Naive B cell (primary cell): Measurements from ENCODE around the gene OBP2B. TPM values are rescaled to one million over a fixed set of nuclear protein-coding genes. Genes with fewer than 3 reads are reported as not detected.
"Not testable (repeated sequence)": the region's sequence is repeated elsewhere in the genome, so short reads cannot be mapped to it uniquely, and the experiment has no call there.

Source experiments
- ATAC-seq, 2 donors: fragments of 150-1000 bp; cut with Tn5 transposase; 2 replicates each; pipeline ENCODE4 v1.10.0; 2021; ENCODE audit warnings: low read depth in 2 of 2, mild to moderate bottlenecking in 2 of 2, moderate library complexity in 2 of 2
- DNase-seq: peaks from one replicate; pipeline ENCODE4 v3.0.0; 2022
- H3K27ac Mint-ChIP-seq, 6 donors: one replicate each; pipeline ENCODE4 v1.8.0; 2020 to 2022; ENCODE audit warnings: mild to moderate bottlenecking in 6 of 6, mixed read lengths in 6 of 6, moderate library complexity in 5 of 6, inconsistent platforms in 2 of 6
- H3K27me3 Mint-ChIP-seq, 3 donors: one replicate each; pipeline ENCODE4 v1.8.0; 2021 to 2022; ENCODE audit warnings: mixed read lengths in 3 of 3, mild to moderate bottlenecking in 1 of 3
- H3K36me3 Mint-ChIP-seq, 2 donors: one replicate each; pipeline ENCODE4 v1.8.0; 2020 to 2022; ENCODE audit warnings: mixed read lengths in 2 of 2, inconsistent platforms in 1 of 2, mild to moderate bottlenecking in 1 of 2
- H3K4me1 Mint-ChIP-seq, 3 donors: one replicate each; pipeline ENCODE4 v1.8.0; 2020 to 2022; ENCODE audit warnings: mixed read lengths in 3 of 3, inconsistent platforms in 1 of 3, mild to moderate bottlenecking in 1 of 3, moderate library complexity in 1 of 3
- H3K4me3 Mint-ChIP-seq, 8 donors: one replicate each; pipeline ENCODE4 v1.8.0; 2020 to 2022; ENCODE audit warnings: mild to moderate bottlenecking in 8 of 8, mixed read lengths in 8 of 8, moderate library complexity in 8 of 8, inconsistent platforms in 2 of 8
- H3K9me3 Mint-ChIP-seq, 7 donors: one replicate each; pipeline ENCODE4 v1.8.0; 2020 to 2022; ENCODE audit warnings: mixed read lengths in 7 of 7, mild to moderate bottlenecking in 5 of 7, inconsistent platforms in 2 of 7, moderate library complexity in 1 of 7
- polyA plus RNA-seq, 6 donors: library from polyadenylated mRNA; unstranded; fragments of 300-500 nt; fragmentation: Illumina TruSeq; gene quantifications; one replicate each; pipeline ENCODE4 v1.2.3, GENCODE V29; 2021; ENCODE audit warnings: low read depth in 6 of 6

Gene OBP2B
- polyA plus RNA-seq, 6 donors from 2014 or later, result not detected

DNA sequence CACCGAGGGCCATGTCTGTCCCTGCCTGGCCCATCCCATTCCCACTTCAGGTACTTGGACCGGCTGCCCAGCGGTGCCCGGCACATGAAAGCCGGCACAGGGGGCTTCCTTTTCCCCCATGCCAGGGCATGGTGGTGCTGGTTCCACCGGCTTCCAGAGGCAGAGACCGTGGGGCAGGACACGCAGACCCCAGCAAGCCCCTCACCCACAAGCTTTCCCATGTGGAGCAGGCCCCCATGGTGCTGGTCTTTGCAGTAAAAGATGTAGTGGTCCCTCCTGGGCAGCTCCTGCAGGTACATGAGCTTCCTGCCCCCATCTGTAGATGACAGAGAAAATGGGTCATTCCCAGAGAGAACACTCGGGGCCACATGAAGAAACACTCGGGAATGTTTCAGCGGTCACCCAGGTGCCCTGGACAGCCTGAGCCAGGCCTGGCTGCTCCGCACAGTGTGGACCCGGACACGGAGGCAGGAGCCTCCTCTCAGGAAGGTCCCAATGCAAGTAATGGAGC, 2.0 kb downstream of the OBP2B start:
- ATAC-seq, result no peak
- no peaks in the 10 kb centered on the region for H3K4me1 Mint-ChIP-seq

DNA sequence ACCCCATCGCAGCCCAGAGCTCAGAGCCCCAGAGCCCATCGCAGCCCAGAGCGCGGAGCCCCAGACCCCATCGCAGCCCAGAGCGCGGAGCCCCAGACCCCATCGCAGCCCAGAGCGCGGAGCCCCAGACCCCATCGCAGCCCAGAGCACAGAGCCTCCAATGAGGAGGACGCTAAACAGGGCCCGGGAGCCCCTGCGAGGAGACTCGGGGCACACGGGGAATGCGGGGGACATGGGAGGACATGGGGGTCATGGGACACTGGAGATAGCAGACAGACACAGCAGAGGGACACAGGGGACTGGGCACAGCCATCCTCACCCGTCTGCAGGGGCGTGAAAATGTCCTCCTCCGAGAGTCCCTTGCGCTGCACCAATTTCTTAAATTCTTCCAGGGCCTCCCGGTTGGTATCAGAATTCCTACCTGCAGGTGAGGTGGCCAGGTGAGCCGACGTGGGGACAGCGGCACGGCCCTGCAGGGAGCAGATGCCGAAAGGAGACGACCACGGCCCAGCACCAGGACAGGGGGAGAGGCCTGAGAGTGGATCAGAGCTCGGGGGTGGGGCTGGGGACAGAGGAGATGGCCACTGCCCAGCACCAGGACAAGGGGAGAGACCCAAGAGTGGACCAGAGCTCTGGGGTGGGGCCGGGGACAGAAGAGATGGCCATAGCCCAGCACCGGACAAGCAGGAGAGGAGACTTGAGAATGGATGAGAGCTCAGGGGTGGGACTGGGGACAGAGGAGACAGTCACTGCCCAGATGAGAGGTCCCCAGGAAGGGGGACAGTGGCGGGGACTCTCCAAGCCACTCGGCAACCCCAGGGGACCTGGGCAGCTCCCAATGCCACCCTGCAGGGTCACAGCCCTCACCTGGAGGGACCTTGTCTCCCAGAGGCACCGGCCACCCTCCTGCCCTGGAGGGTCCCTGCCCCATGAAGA, 2.8 kb downstream of the OBP2B start:
- H3K27me3 Mint-ChIP-seq, result peaks cover 5 to 53% (median 42%) of the 10 kb centered on the region in 3 donors
- ATAC-seq (no peak), DNase-seq (no peak)
- H3K9me3 Mint-ChIP-seq, result peaks cover 0 to 5% (median 0%) of the 10 kb centered on the region in 7 donors
- H3K4me1 Mint-ChIP-seq, result no peaks in the 10 kb centered on the region
- H3K36me3 Mint-ChIP-seq, result no peaks in the 10 kb centered on the region
- no peak overlapping the region for H3K4me3 Mint-ChIP-seq
- no peak overlapping the region for H3K27ac Mint-ChIP-seq

More for the DNA sequence above, 2.0 kb downstream of the OBP2B start:
- no peak overlapping the region for H3K27ac Mint-ChIP-seq
- no peak for DNase-seq
- H3K36me3 Mint-ChIP-seq, result no peaks in the 10 kb centered on the region
- H3K27me3 Mint-ChIP-seq, result peaks cover 5 to 54% (median 50%) of the 10 kb centered on the region in 3 donors
- peaks cover 0 to 6% (median 2%) of the 10 kb centered on the region in 7 donors for H3K9me3 Mint-ChIP-seq
- H3K4me3 Mint-ChIP-seq, result no peak overlapping the region

DNA sequence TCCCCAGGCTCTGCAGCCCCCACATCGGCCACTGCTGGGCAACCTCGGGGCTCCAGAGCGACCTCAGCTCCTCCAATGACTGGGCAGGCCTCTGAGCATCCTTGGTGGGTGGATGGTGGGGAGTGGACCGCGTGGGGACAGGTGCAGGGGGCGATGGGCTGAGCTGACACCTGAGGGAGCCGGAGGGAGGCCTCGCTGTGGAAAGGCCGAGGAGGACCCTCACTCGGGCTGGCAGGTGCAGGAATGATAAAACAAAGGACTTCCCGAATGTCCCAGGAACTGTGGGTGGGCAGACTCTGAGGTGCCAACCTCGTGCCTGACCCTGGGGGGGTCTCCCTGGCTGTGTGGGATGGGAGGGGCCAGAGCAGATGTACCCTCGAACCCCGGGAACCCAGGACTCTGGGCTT, 3.6 kb downstream of the OBP2B start:
- H3K27ac Mint-ChIP-seq, H3K9me3 Mint-ChIP-seq, DNase-seq, H3K4me1 Mint-ChIP-seq, H3K36me3 Mint-ChIP-seq, H3K4me3 Mint-ChIP-seq, ATAC-seq: not testable (repeated sequence)
- H3K27me3 Mint-ChIP-seq, result peaks cover 11 to 52% (median 39%) of the 10 kb centered on the region in 3 donors

DNA sequence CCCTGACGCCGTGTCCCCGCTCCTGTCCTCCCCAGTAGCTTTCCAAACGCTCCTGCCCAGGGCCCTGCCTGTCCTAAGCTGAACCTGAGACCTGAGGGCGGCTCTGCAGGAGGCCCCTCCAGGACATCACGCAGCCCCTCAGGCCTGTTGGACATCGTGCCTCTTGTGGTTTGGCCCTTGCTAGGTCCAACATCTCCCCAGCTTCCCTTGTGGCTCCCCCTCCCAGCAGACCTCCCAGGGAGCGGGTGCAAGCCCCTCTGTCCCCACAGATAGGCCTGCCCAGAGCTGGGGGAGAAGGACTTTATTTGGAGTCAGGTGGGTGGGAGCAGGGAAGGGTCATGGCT, 4.1 kb downstream of the OBP2B start:
- H3K27ac Mint-ChIP-seq, result no peak overlapping the region
- peaks cover 0 to 3% (median 0%) of the 10 kb centered on the region in 7 donors for H3K9me3 Mint-ChIP-seq
- peaks cover 0 to 11% (median 5%) of the 10 kb centered on the region in 3 donors for H3K4me1 Mint-ChIP-seq
- peaks cover 0 to 6% of the 10 kb centered on the region in 2 donors for H3K36me3 Mint-ChIP-seq
- DNase-seq, result no peak
- peaks cover 13 to 52% (median 39%) of the 10 kb centered on the region in 3 donors for H3K27me3 Mint-ChIP-seq
- H3K4me3 Mint-ChIP-seq, result no peak overlapping the region
- ATAC-seq, result no peak

DNA sequence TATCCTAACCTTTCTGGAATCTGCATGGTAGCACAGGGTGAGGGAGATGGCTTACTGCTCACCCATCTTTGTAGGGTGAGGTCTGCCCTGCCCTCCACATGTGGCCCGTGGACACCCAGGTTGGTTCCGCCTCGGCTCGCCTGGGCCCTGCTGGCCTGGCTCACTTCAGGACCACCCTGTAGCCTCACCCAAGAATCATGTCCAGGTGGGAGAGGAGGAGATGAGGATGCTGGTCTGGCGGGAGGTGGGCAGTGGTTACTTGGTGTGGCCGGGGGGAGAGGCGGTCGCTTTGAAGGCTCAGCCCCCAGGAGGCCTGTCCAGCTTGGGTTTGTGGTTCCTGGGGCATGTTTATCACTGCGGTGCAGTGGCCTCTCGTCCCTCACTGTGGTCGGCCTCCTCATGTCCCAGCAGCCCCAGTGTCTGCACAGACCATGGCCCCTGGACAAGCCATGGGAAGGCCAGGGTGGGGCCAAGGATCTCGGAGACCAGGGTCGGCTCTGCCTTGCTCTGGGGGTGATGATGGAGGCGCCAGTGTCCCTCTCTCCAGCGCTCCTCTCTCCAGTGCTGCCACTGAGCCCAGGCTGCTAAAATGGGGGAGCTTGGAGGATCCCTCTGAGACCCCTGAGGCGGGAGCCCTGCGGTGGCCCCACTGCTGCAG, 4.6 kb downstream of the OBP2B start:
- ATAC-seq, result no peak
- Mint-ChIP-seq H3K4me1 (peaks cover under 1 to 12% (median 6%) of the 10 kb centered on the region in 3 donors), H3K4me3 (no peak overlapping the region), H3K27ac (no peak overlapping the region), H3K9me3 (peaks cover 0 to 5% (median 0%) of the 10 kb centered on the region in 7 donors), H3K27me3 (peaks cover 12 to 53% (median 39%) of the 10 kb centered on the region in 3 donors), H3K36me3 (peaks cover 0 to 6% of the 10 kb centered on the region in 2 donors)
- no peak for DNase-seq

DNA sequence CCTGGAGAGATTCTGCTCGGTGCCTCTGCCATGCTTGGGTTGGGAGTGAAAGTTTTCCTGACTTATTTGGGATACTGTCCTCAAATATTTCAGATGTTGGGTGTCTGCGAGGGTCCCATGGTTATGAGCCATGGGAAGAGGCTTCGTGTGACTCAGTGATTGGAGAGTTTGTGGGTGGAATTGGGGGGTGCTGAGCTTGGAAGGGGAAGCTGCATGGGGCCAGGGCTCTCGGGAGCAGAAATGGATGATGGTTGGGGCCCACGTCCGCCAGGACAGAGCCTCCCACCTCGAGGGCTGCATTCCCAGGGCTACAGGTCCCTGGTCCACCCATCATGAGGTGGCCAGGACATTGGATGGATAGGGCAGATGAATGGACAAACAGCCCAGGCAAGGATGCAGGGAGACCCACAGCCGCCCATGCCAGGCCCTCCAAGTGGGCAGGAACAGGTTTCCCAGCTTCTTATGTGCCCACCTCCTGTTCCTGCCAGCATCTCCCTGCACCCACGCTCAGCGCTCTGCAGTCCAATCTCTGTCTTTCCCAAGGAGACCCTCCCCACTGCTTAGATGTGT, 5.5 kb downstream of the OBP2B start:
- DNase-seq (no peak), ATAC-seq (no peak)
- peaks cover 16 to 59% (median 45%) of the 10 kb centered on the region in 3 donors for H3K27me3 Mint-ChIP-seq
- no peak overlapping the region for H3K27ac Mint-ChIP-seq
- H3K4me1 Mint-ChIP-seq, result peaks cover 5 to 12% (median 10%) of the 10 kb centered on the region in 3 donors
- no peak overlapping the region for H3K4me3 Mint-ChIP-seq
- H3K36me3 Mint-ChIP-seq, result peaks cover 0 to 6% of the 10 kb centered on the region in 2 donors
- peaks cover 0 to 5% (median 2%) of the 10 kb centered on the region in 7 donors for H3K9me3 Mint-ChIP-seq

DNA sequence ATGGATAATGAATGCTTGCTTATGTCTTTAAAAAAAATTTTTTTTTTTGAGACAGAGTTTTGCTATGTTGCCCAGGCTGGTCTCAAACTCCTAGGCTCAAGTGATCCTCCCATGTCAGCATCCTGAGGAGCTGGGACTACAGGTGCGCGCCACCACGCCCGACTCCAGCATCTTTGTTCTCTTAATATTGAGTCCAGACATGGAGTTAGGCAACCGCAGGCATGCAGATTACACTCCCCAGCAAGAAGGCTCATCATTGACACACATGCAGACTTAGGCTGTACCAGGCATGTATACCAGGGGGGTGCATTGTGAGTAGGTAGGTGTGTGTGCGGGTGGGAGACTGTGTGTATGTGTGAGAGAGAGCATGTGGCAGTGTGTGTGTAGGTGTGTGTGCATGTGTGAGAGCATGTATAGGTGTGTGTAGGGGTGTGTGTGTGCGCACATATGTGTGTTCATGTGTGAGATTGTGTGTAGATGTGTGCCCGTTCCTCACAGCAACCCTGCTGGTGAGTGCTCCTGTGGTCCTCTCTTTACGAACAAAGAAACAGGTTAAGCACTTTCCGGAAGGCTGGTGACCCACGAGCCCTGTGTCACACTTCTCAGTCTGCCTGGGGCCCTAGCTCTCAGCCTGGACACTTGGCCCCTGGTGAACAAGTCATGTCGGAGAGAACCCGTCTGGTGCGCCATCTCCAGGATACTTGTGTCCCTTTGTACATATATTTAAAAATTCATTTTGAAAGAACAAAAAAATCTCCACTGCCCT, 6.2 kb downstream of the OBP2B start:
- Mint-ChIP-seq H3K27ac (no peak overlapping the region), H3K9me3 (peaks cover 0 to 5% (median 2%) of the 10 kb centered on the region in 7 donors), H3K4me3 (peak overlapping the region in 1 of 8 donors; percentile 31), H3K4me1 (peaks cover 5 to 12% (median 10%) of the 10 kb centered on the region in 3 donors), H3K36me3 (peaks cover 0 to 6% of the 10 kb centered on the region in 2 donors), H3K27me3 (peaks cover 20 to 59% (median 43%) of the 10 kb centered on the region in 3 donors)
- DNase-seq (no peak), ATAC-seq (no peak)

DNA sequence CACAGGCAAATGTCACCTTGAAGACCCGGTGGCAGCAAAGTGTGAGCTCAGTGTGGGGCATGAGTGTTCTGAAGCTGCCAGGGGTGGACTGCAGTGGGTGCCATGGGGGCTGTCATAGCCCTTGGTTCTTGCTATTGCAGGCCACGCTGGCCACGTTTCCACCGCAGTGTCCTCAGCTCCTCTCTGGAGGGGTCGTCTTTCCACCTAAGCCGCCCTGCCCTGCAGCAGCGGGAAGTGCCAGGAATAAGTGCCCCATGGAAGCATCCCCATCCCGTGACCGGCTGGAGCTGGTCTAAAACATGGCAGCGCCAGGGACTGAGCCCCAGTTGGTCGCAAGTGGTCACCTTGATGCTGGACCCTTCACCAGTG, 6.9 kb downstream of the OBP2B start:
- Mint-ChIP-seq H3K27ac (no peak overlapping the region), H3K4me1 (peaks cover 5 to 12% (median 10%) of the 10 kb centered on the region in 3 donors), H3K27me3 (peaks cover 20 to 55% (median 37%) of the 10 kb centered on the region in 3 donors), H3K36me3 (peaks cover 0 to 6% of the 10 kb centered on the region in 2 donors), H3K4me3 (no peak overlapping the region), H3K9me3 (peaks cover 0 to 5% (median 2%) of the 10 kb centered on the region in 7 donors)
- no peak for DNase-seq
- ATAC-seq, result no peak

DNA sequence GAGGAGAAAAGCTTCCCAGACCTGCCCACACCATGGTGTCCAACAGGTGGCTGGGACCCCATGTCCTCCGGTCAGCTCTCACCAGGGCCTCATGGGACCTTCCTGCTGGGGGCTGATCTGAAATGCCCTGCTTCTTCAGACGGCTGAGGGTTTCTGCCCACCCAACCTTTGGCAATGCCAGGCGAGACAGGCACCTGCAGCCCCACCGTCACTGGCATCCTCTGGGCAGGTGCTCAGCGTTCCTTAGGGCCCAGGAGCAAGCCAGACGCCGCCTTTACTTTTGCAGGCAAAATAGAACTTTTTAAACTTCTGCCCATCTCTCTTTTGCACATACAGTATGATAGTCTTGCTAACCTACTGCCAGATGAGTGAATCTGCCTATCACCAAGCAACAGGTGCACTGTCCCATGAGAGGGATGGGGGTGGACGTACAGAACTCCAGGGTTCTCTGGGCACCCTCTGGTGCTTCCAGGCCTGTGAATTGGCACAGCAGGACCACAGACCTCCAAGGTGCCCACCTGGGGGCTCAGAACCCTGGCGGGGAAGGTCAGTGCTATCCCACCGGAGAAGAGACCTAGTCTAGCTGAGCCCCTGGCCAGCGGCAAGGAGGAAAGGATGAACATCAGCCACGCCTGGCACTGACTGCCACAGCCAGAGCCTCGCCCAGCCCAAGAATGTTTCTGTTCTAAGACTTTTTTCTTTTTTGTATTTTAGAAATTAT, 7.5 kb downstream of the OBP2B start:
- no peak for ATAC-seq
- peaks cover 0 to 6% of the 10 kb centered on the region in 2 donors for H3K36me3 Mint-ChIP-seq
- peaks cover 5 to 12% (median 10%) of the 10 kb centered on the region in 3 donors for H3K4me1 Mint-ChIP-seq
- H3K27ac Mint-ChIP-seq, result no peak overlapping the region
- peaks cover 0 to 5% (median 2%) of the 10 kb centered on the region in 7 donors for H3K9me3 Mint-ChIP-seq
- H3K4me3 Mint-ChIP-seq, result peak overlapping the region in 1 of 8 donors; percentile 51
- peaks cover 20 to 61% (median 36%) of the 10 kb centered on the region in 3 donors for H3K27me3 Mint-ChIP-seq
- DNase-seq, result no peak

DNA sequence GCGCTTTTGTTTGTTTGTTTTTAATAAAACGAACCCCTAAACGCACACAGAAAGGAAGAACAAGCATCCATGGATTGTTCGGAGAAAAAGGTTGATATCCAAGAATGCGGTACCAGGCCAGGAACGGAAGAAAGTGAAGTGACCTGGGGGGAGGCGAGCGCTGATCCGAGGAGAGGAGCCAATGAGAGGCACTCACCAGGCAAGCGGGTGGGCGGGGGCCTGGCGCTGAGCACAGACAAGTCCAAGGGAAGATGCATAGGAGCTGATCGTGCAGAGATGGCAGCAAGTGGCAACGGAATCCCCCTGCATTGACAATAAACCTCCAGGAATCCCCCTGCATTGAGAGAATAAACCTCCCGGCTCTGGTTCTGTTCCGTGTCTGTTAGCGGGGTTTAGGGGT, 8.4 kb downstream of the OBP2B start:
- H3K4me3 Mint-ChIP-seq, result peak overlapping the region in 2 of 8 donors; percentile 53 to 82

DNA sequence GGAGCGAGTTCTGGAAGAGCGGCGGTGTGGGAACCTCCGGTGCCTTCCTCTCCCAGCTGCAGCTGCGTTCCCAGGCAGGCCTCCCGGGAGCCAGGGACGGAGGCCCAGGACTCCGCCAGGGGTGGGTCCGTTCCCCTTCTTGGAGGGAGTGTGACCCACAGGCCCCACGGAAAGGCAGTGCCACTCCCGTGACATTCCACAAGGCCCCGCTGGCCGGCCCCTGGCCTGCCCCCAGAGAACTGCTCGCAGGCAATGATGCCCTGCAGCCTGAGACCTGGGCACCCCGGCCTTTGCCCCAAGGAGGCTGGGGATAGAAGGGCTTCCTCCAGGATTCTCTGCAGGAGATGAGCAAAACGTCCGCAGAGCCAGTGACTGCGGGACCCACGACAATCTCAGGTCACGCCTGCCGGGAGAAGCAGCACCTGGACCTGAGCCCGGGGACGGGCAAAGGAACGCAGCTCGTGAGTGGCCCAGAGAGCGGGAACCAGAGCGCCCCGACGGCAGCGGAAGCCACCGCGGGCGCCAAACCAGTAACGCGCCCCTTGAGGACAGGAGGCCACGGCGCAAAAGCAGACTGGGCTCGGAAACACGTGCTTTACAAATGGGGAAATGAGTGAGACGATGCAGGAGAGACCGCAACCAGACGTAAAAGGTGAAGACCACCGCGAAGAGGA, 9.3 kb downstream of the OBP2B start:
- H3K27ac Mint-ChIP-seq, result peak overlapping the region in 4 of 6 donors; percentile 45 to 88 (median 68)
- peak overlapping the region in 6 of 8 donors; percentile 53 to 90 (median 80) for H3K4me3 Mint-ChIP-seq
- DNase-seq, result peak; percentile 64
- H3K27me3 Mint-ChIP-seq, result peaks cover 27 to 56% (median 29%) of the 10 kb centered on the region in 3 donors
- H3K36me3 Mint-ChIP-seq, result peaks cover 0 to 6% of the 10 kb centered on the region in 2 donors
- H3K4me1 Mint-ChIP-seq, result peaks cover 5 to 12% (median 10%) of the 10 kb centered on the region in 3 donors
- H3K9me3 Mint-ChIP-seq, result peaks cover 0 to 7% (median 4%) of the 10 kb centered on the region in 7 donors
- peak; percentile 92 to 94 for ATAC-seq

More for the DNA sequence above, 8.4 kb downstream of the OBP2B start:
- Mint-ChIP-seq H3K4me1 (peaks cover 5 to 12% (median 10%) of the 10 kb centered on the region in 3 donors), H3K27ac (no peak overlapping the region), H3K27me3 (peaks cover 20 to 59% (median 29%) of the 10 kb centered on the region in 3 donors), H3K9me3 (peaks cover 0 to 5% (median 2%) of the 10 kb centered on the region in 7 donors), H3K36me3 (peaks cover 0 to 6% of the 10 kb centered on the region in 2 donors)
- ATAC-seq (no peak), DNase-seq (no peak)
